ENCODE measurements around the gene MYO9B.

Gene MYO9B

GRCh38 chr19:17210296-17210695, 134.7 kb downstream of the MYO9B start:
- DNase-seq: no peak
- Mint-ChIP-seq H3K4me3 (no peak overlapping the region), H3K27me3 (ENCODE audit: low read depth, poor library complexity) (no peaks in the 10 kb centered on the region), H3K4me1 (peaks cover 23% of the 10 kb centered on the region), H3K9me3 (no peaks in the 10 kb centered on the region), H3K36me3 (ENCODE audit: low read depth) (peaks cover 29% of the 10 kb centered on the region), H3K27ac (no peak overlapping the region)
- TF ChIP-seq CTCF (IDR thresholded peaks at IDR 0.05): no peak

GRCh38 chr19:17211547-17212446, 136.2 kb downstream of the MYO9B start:
- Mint-ChIP-seq H3K4me3 (no peak overlapping the region), H3K4me1 (peaks cover 32% of the 10 kb centered on the region), H3K9me3 (no peaks in the 10 kb centered on the region), H3K27me3 (ENCODE audit: low read depth, poor library complexity) (peaks cover 1% of the 10 kb centered on the region), H3K36me3 (ENCODE audit: low read depth) (peaks cover 38% of the 10 kb centered on the region), H3K27ac (no peak overlapping the region)
- no peak for TF ChIP-seq CTCF (IDR thresholded peaks at IDR 0.05)
- no peak for DNase-seq

DNA sequence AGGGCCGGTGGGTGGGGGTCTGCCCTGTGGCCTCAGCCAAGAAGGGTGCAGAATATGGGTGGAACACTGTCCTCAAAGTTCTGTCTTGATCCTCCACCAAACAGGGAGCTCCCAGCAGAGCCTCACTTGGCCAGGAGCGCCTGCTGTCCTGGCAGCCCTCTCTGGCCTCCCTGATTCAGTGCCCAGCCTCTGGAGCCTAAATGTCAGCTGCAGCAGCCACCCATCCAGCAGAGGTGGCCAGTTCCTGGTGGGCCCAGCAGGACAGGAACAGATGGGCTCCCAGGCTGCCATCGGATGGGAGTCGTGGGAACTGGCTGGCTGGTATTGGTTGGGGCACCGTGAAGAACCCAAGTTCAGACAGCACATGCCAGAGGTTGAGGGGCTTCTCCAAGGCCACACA, 137.8 kb downstream of the MYO9B start:
- Mint-ChIP-seq H3K36me3 (ENCODE audit: low read depth) (peaks cover 48% of the 10 kb centered on the region), H3K4me3 (no peak overlapping the region), H3K27me3 (ENCODE audit: low read depth, poor library complexity) (peaks cover 3% of the 10 kb centered on the region), H3K4me1 (peaks cover 32% of the 10 kb centered on the region), H3K9me3 (no peaks in the 10 kb centered on the region), H3K27ac (no peak overlapping the region)
- no peak for DNase-seq
- no peak for TF ChIP-seq CTCF (IDR thresholded peaks at IDR 0.05)

DNA sequence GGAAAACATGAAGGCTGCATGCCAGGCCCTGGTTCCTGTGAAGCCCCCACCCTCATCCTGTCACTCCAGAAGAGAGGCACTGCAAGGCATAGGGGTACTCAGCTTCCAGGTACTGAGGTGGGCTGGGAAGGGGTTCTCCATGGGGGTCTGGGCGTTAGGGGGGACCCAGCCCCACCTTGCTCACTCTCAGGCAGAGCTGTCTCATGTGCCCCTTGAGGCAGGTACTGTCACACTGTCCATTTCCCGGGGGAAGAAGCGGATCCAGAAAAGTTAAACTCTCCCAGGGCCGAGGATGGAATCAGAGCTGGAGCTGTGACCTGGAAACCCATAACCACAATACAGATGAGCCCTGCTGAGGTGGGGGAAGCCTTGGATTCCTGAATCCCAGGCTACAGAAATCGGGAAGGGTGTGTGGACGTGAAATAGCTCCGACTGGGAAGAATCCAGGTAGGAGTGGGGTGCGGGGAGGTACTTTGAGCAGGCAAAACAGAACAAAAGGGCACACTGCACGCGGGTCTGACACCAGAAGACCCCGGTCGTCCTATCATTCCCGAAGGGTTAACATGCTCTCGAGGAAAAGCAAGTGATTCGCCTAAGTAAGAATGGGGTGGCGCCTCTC, 139.0 kb downstream of the MYO9B start:
- DNase-seq: no peak
- Mint-ChIP-seq H3K4me3 (peak overlapping the region; percentile 91), H3K9me3 (no peaks in the 10 kb centered on the region), H3K4me1 (peaks cover 29% of the 10 kb centered on the region), H3K27me3 (ENCODE audit: low read depth, poor library complexity) (peaks cover 3% of the 10 kb centered on the region), H3K36me3 (ENCODE audit: low read depth) (peaks cover 43% of the 10 kb centered on the region), H3K27ac (peak overlapping the region; percentile 98)
- no peak for TF ChIP-seq CTCF (IDR thresholded peaks at IDR 0.05)

DNA sequence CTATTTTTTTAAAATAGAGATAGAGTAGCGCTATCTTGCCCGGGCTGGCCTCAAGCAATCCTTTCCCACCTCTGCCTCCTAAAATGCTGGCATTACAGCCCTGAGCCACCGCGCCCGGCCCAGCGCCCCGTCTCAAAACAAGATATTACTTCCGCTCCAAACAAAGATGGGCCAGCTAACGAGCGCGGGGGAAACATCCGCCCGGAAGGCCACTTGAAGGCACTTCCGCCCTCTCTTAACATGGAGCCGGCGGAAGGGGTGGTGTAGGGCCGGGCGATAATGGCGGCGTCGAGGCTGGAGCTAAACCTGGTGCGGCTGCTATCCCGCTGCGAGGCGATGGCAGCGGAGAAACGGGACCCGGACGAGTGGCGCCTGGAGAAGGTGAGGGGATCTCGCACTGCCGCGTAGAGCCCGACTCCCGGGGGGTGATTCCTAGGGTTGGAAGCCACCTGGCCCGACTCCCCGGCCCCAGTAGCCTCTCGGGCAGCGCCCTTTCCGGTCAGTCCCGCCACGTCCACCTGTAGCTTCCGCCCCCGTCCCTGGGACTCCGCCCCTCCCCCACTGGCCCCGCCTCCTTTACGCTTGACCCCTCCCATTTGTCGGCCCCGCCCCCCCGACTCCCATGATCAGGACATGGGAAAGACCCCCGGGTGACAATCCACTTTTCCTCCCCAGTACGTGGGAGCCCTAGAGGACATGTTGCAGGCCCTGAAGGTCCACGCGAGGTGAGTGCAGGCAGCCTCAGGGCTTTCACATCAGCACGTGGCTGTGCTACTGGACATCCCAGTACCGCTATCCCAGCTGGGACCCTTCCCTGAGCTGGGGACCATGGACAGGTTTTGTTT, 139.8 kb downstream of the MYO9B start, which contains the start of gene USE1:
USE1 (plus strand) TSS at position 231 of the 845 bp plus-strand sequence; CDS start at position 280, 49 bp downstream.
- Mint-ChIP-seq H3K4me1 (peaks cover 25% of the 10 kb centered on the region), H3K9me3 (no peaks in the 10 kb centered on the region), H3K4me3 (peak within 1 kb of the TSS; percentile 91), H3K36me3 (ENCODE audit: low read depth) (peaks cover 43% of the 10 kb centered on the region), H3K27ac (peak within 1 kb of the TSS; percentile 98), H3K27me3 (ENCODE audit: low read depth, poor library complexity) (peaks cover 3% of the 10 kb centered on the region)
- DNase-seq: peak; percentile 86
- no peak for TF ChIP-seq CTCF (IDR thresholded peaks at IDR 0.05)
